Measurements from ENCODE around the gene FOXO1.

Gene FOXO1

DNA sequence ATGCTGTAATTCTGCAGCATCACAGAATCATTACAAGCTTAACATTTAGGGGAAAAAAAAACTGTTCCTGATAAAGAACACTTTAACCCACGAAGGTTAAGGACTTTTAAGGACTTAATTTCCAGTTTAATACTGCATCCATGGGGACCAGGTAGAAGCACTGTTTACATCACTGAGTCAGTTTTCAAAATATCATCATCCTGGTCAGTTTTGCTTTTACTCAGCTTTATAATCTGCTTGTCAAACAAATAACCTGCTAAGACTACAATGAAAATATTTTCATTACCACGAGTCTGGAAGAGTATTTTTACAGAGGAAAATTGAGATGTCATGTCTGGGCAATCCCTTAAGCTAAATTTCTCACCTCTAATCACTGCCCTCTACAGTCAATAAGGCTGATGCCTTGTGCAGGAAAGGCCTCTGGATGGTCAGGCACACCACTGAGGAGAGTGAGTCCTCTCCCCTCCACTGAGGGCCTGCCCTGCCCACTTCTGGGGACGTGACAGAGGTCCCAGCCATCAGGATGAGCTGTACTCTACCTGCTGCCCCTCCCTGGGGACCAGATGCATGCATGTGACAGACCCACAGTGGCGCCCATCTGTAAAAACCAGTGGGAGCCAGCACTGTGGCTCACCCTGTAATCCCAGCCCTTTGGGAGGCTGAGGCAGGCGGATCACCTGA is 31.0 kb downstream of the FOXO1 start:
- no peak for DNase-seq

DNA sequence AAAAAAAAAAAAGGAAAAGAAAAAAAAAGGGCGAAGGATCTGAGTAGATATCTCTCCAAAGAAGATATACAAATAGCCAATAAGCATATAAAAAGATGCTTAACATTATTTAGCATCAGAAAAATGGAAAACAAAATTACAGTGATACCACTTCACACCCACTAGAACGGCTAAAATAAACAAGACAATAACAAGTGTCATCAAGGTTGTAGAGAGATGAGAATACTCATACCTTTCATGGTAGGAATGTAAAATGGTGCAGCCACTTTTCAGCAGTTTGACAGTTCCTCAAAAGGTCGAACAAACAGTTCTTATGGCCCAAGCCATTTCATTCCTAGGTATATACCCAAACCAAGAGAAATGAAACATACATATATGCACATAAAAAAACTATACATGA is 33.5 kb downstream of the FOXO1 start:
- no peak for DNase-seq

DNA sequence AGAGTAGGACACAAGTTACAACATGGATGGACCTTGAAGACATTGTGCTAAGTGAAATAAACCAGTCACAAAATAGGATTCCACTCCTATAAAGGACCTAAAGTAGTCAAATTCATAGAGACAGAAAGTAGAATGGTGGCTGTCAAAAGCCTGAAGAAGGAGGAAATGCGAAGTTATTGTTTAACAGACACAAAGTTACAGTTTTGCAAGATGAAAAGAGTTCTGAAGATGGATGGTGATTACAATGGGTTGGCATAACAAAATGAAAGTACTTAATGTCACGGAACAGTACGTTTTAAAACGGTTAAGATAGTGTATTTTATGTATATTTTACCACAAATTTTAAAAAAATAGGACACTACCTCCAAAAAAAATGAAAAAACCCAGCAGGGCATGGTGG is 34.8 kb downstream of the FOXO1 start:
- no peak for DNase-seq

DNA sequence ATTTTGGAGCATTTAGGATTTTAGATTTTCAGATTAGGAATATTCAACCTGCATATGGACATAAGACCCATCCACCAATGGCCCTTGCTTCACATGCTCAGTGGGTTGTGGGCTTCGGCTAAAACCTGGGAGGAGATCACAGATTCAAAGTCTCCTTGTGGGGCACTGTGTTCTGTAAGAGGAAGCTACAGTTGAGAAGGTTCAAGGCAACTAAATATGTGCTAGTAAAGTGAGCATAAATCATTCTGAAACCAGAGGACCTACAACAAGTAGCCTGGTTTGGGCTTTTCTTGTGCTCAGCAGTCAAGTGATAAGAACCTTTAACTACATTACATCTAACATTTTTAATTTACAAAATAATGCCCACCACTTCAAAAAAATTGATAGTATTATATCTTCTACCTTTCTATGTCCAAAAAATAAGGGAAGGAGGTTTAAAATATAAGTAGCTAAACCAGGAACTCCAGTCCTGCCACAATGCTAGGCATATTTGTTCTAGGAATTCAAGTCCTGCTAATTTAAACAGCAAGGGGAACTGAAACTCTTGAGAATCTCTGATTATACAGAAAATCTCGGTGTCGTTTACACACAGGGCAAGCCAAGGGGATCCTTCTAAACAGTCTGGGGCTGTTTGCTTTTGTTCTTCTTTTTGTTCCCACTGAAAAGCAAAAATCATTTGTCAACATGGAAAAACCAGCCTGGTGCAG is 36.6 kb downstream of the FOXO1 start:
- no peak for DNase-seq

- DNase-seq = no peak
These were observed 39.5 kb downstream of the FOXO1 start for GRCh38 chr13:40626977-40627376.

DNA sequence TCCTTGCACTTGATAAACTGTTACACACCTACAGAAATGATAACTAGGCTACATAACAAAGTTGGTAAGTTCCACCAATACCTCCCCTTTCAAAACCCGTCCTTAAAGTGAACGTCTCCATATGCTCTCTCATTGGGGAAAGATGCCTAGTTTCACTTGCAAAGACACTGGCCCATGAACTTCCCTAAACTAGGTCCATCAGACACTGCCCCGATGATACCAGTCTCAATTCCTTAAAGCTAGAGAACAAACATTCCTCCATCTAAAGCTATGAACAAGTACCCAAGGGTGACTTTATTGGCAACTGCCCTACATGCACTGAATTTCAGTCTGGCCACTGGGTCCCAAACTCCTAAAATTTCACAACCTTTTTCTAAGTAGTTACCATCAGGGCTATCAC is 39.9 kb downstream of the FOXO1 start:
- no peak for DNase-seq

GRCh38 chr13:40624986-40625385 is 41.5 kb downstream of the FOXO1 start:
- no peak for DNase-seq

- no peak for DNase-seq
These were observed 42.1 kb downstream of the FOXO1 start for GRCh38 chr13:40624383-40624782.

DNA sequence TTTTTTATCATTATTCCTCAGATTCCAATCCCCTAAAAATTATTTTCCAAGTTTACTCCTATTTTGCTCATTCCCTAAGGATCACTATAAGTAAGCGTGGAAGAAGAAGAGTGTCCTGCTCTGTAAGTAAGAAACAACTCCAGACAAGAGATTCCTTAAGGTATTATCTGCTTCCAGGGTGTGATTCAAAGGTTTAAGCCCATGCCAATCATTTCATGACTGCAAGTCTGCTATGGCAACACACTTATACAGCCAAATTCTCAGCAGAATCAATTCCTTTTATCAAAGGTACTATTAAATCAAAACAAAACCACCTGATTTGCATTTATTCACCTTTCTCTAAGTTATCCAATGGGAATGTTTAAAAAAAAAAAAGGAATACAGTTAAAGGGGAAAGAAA is 43.7 kb downstream of the FOXO1 start:
- no peak for DNase-seq

- no peak for DNase-seq
These were observed 44.2 kb downstream of the FOXO1 start for GRCh38 chr13:40622246-40622645.

- no peak for DNase-seq
These were observed 47.0 kb downstream of the FOXO1 start for GRCh38 chr13:40619479-40619814.

- DNase-seq = no peak
These were observed 47.6 kb downstream of the FOXO1 start for GRCh38 chr13:40618581-40619478.

GRCh38 chr13:40617801-40618356 is 48.6 kb downstream of the FOXO1 start:
- no peak for DNase-seq

DNA sequence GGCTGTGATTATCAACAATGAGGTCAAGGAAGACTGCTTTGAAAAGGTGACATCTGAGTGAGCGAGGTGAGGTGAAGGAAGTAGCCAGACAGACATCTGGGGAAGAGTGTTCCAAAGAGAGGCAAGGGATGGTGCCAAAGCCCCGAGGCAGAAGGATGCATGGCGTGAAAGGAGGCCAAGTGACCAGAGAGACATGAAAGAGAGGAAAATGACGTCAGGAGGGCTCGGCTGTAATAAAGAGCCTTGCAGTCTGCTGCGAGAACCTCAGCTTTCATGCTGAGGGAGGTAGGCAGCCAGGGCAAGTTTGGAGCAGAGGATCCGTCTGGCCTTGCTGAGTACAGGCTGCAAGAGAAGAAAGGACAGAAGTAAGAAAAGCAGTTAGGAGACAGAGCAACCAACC is 50.8 kb downstream of the FOXO1 start:
- no peak for DNase-seq

DNA sequence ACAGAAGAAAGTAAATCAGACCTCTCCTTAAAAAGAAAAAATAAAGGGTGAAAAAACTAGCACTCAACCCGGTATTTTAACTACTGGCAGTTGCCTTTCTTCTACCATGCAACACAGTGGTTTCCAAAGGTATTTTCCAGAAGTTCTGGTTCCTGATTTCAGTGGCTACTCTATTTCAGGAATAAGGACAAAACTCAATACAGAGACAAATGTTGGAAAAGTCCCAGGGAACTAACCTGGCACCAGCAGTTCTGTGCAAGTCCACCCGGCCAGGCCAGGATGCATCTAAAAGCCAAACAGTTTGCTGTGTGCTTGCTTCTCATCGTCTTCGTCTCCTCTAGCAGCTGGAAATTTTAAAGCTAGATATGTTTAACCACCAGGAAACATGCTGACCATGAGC is 52.5 kb downstream of the FOXO1 start:
- no peak for DNase-seq

GRCh38 chr13:40613192-40613818 is 53.1 kb downstream of the FOXO1 start:
- DNase-seq = no peak

DNA sequence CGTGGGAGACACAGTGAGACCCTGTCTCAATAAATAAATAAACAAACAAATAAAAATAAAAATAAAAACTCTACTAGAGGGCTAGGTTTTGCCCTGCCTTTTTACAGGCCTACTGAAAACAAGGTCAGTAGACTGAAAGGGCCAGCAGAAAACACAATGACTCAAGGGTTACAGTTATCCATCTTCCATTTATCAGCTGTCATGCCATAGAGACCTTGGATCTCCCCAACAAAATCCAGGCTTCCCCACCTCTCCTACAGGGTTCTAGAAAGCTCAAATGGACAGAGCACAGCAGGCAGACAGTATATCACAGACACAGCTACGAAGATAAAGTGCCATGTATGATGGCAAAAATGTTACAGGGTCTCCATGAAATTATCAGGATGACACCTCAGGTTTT is 54.4 kb downstream of the FOXO1 start:
- DNase-seq = no peak

GRCh38 chr13:40611635-40612034 is 54.8 kb downstream of the FOXO1 start:
- no peak for DNase-seq

GRCh38 chr13:40611004-40611403 is 55.4 kb downstream of the FOXO1 start:
- DNase-seq = no peak

DNA sequence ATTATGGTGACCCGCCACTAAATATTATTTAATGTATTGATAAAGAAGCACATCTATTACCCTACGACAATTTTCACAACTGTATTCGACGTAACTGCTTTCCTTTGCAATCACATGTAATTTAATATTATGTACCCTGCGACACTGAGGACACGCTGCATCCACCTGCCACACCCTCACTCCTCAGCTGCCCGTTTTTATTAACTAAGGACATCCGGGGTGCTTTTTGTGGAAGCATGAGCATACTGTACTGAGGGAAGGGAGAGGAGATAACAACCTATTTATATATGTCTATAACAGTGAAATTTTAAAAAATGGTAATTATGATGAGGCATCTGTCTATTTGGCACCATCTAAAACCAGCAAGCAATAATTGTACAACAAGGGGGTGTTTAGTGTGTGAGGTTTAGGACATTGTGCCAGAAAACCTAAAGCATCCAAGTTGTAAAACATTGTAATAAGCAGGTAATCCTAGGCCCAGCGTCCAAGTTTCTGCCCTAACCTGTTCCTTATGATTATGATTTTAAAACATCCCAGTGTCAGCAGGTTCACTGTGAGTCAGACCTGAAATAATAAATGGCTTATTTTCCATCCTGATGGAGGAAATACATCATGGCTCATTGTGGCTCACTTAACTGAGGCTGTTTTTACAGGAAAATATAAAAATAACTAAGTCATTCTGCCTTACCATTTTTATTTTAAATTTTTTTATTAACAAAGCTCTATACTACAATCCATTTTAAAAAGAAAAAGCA is 56.3 kb downstream of the FOXO1 start:
- no peak for DNase-seq

GRCh38 chr13:40608308-40608707 is 58.1 kb downstream of the FOXO1 start:
- DNase-seq = no peak

DNA sequence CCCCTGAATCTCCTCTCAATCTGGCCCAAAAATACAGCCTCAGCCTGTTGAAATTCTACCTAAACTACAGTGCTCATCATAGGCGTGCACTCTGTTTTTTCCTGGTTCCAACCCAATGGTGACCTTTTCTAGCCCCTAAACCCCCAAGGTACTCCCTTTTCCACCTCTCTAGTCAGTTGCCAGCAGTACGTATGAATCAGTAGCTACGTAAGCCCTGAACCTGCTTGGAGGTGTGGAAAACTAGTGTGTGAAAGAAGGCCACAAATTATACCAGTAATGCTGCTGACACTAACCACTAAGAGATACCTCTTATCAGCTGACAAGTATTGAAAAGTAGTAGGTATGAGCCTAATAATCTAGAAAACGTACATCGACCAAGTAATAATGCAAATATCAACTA is 60.9 kb downstream of the FOXO1 start:
- no peak for DNase-seq

All from NCI-H748 treated with DMSO at 0.1 percent for 48 hours (cell line).